Esophagus squamous epithelium (tissue), 5 donors: ENCODE results near the gene CLN3. TPM values are rescaled to one million over a fixed set of nuclear protein-coding genes. Genes with fewer than 3 reads are reported as not detected.

Experiments
- DNase-seq: peaks from one replicate; lab custom pipeline; 2025; lab: John Stamatoyannopoulos, UW
- H3K27ac ChIP-seq, 4 donors: fragments of 200-600 bp; sonication (generic); one replicate each; pipeline ENCODE4 v1.5.1; 2016 to 2019; ENCODE audit warnings: mild to moderate bottlenecking in 1 of 4
- H3K27me3 ChIP-seq, 4 donors: fragments of 200-600 bp; sonication (generic); 1 replicate in 3 of 4; 2 replicates in 1 of 4; pipeline versions ENCODE4 v1.5.1 to v1.6.0; 2017 to 2021; ENCODE audit warnings: antibody characterized with exemption in 1 of 4
- H3K36me3 ChIP-seq, 3 donors: fragments of 200-600 bp; sonication (generic); one replicate each; pipeline ENCODE4 v1.5.1; 2016 to 2019
- H3K4me1 ChIP-seq, 3 donors: fragments of 200-600 bp; sonication (generic); one replicate each; pipeline ENCODE4 v1.5.1; 2017 to 2019
- H3K4me3 ChIP-seq, 4 donors: fragments of 200-600 bp; sonication (generic); 1 replicate in 3 of 4; 2 replicates in 1 of 4; pipeline ENCODE4 v1.5.1; 2016 to 2019; ENCODE audit warnings: mild to moderate bottlenecking in 2 of 4, moderate library complexity in 1 of 4
- H3K9me3 ChIP-seq, 3 donors: fragments of 200-600 bp; sonication (generic); one replicate each; pipeline ENCODE4 v1.5.1; 2016 to 2019
- CTCF ChIP-seq, 6 experiments: fragments of 450-650 bp in 4 of 6; fragments of 200-600 bp in 2 of 6; sonication (generic) in 2 of 6; IDR thresholded peaks; one replicate each; pipeline ENCODE4 v1.5.1; 2016 to 2019; ENCODE audit warnings: antibody characterized with exemption in 6 of 6, mild to moderate bottlenecking in 4 of 6, moderate library complexity in 4 of 6
- POLR2A ChIP-seq, 4 donors: fragments of 450-650 bp; IDR thresholded peaks; one replicate each; pipeline ENCODE4 v1.6.1; 2017; ENCODE audit warnings: antibody characterized with exemption in 4 of 4, mild to moderate bottlenecking in 4 of 4, moderate library complexity in 3 of 4
- WGBS, 2 donors: methylation state at CpG; one replicate each; pipeline ENCODE4 v1.1.5; 2018; 5-methylcytosine and 5-hydroxymethylcytosine counted together
- intact Hi-C: fragments of 100-400 bp; cut with DNase I; formaldehyde crosslinking; loops from one replicate; pipeline ENCODE4 v1.15.0; 2022
- total RNA-seq, 4 donors: library from RNA; depleted of rRNA; stranded (reverse); fragments of >200 nt; gene quantifications; one replicate each; pipeline ENCODE4 v1.1.0, GENCODE V29; 2016
- donor health status: DM: yes; HTN: yes; CAD: no.

Gene CLN3
- total RNA-seq, 4 donors from 2014 or later = 12.2 to 40.2 (median 19.0) TPM

- WGBS, 2 donors = 86 to 87% methylated on average over 16 to 20 of the region's 21 CpGs
- no peaks in the 10 kb centered on the region for H3K36me3 ChIP-seq
- H3K4me1 ChIP-seq = peaks cover 0 to 8% (median 0%) of the 10 kb centered on the region in 3 donors
- no peak overlapping the region for H3K4me3 ChIP-seq
- intact Hi-C loops = no loop called here
- H3K27ac ChIP-seq = no peak overlapping the region
- H3K27me3 ChIP-seq = peaks cover 0 to 5% (median 0%) of the 10 kb centered on the region in 4 donors
- DNase-seq = no peak
- no peaks in the 10 kb centered on the region for H3K9me3 ChIP-seq
- TF ChIP-seq CTCF (IDR thresholded peaks at IDR 0.05) (no peak), POLR2A (IDR thresholded peaks at IDR 0.05) (no peak)
Observed at GRCh38 chr16:28511801-28512789, 20.2 kb upstream of the CLN3 start.

GRCh38 chr16:28511031-28511430 lies 19.2 kb upstream of the CLN3 start:
- H3K36me3 ChIP-seq = no peaks in the 10 kb centered on the region
- DNase-seq = no peak
- peaks cover 0 to 5% (median 0%) of the 10 kb centered on the region in 4 donors for H3K27me3 ChIP-seq
- no peaks in the 10 kb centered on the region for H3K9me3 ChIP-seq
- H3K27ac ChIP-seq = no peak overlapping the region
- no peak overlapping the region for H3K4me3 ChIP-seq
- H3K4me1 ChIP-seq = peaks cover 0 to 8% (median 0%) of the 10 kb centered on the region in 3 donors
- 18 to 42% methylated on average over 3 of the region's 3 CpGs for WGBS, 2 donors
- TF ChIP-seq CTCF (IDR thresholded peaks at IDR 0.05) (no peak), POLR2A (IDR thresholded peaks at IDR 0.05) (no peak)
- intact Hi-C loops = no loop called here

GRCh38 chr16:28505489-28506137 lies 13.7 kb upstream of the CLN3 start:
- Histone ChIP-seq H3K4me1 (peaks cover 0 to 22% (median 8%) of the 10 kb centered on the region in 3 donors), H3K4me3 (no peak overlapping the region), H3K36me3 (no peaks in the 10 kb centered on the region), H3K9me3 (no peaks in the 10 kb centered on the region), H3K27me3 (peaks cover 0 to 12% (median 0%) of the 10 kb centered on the region in 4 donors), H3K27ac (no peak overlapping the region)
- DNase-seq = no peak
- WGBS, 2 donors = 49 to 57% methylated on average over 9 to 11 of the region's 14 CpGs
- TF ChIP-seq POLR2A (IDR thresholded peaks at IDR 0.05) (no peak), CTCF (IDR thresholded peaks at IDR 0.05) (no peak)
- intact Hi-C loops = no loop called here

GRCh38 chr16:28504707-28505404 lies 13.0 kb upstream of the CLN3 start:
- Histone ChIP-seq H3K4me3 (no peak overlapping the region), H3K27ac (no peak overlapping the region), H3K9me3 (no peaks in the 10 kb centered on the region), H3K36me3 (no peaks in the 10 kb centered on the region), H3K4me1 (peaks cover 0 to 22% (median 8%) of the 10 kb centered on the region in 3 donors), H3K27me3 (peaks cover 0 to 12% (median 0%) of the 10 kb centered on the region in 4 donors)
- TF ChIP-seq POLR2A (IDR thresholded peaks at IDR 0.05) (no peak), CTCF (IDR thresholded peaks at IDR 0.05) (no peak)
- intact Hi-C loops = no loop called here
- no peak for DNase-seq
- WGBS, 2 donors = 49 to 50% methylated on average over 5 to 8 of the region's 8 CpGs
